Measurements from ENCODE around the gene ERGIC1.

DNA sequence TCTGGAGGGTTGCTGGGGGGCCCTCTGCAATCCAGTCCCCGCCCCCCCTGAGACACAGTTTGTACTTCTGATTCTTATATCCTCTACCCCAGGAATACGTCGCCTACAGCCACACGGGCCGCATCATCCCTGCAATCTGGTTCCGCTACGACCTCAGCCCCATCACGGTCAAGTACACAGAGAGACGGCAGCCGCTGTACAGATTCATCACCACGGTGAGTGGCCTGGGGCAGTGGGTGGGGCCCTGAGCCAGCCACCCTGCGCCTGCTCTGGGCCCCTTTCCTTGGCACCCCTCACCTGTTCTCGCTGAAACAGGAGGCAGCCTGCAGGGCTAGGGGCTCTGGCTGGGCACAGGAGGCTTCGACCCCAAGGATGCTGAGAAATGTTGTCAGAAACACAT lies 101.0 kb downstream of the ERGIC1 start:
- TF ChIP-seq, protein P1, sequence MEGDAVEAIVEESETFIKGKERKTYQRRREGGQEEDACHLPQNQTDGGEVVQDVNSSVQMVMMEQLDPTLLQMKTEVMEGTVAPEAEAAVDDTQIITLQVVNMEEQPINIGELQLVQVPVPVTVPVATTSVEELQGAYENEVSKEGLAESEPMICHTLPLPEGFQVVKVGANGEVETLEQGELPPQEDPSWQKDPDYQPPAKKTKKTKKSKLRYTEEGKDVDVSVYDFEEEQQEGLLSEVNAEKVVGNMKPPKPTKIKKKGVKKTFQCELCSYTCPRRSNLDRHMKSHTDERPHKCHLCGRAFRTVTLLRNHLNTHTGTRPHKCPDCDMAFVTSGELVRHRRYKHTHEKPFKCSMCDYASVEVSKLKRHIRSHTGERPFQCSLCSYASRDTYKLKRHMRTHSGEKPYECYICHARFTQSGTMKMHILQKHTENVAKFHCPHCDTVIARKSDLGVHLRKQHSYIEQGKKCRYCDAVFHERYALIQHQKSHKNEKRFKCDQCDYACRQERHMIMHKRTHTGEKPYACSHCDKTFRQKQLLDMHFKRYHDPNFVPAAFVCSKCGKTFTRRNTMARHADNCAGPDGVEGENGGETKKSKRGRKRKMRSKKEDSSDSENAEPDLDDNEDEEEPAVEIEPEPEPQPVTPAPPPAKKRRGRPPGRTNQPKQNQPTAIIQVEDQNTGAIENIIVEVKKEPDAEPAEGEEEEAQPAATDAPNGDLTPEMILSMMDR (IDR thresholded peaks at IDR 0.05), result no peak
- TF ChIP-seq POLR2AphosphoS5 (IDR thresholded peaks at IDR 0.05) (no peak), POLR2A (IDR thresholded peaks at IDR 0.05) (no peak)

All from gastroesophageal sphincter (tissue), 3 donors.